Endothelial cell of umbilical vein (primary cell): Measurements from ENCODE around the gene TRPT1. TPM values are rescaled to one million over a fixed set of nuclear protein-coding genes. Genes with fewer than 3 reads are reported as not detected.

Experiments
- BruUV-seq: library from RNA; stranded (reverse); fragments of 400-500 nt; replicated peaks from 2 replicates; lab custom pipeline; 2021; lab: Mats Ljungman, UMichigan
- CTCF ChIA-PET: fragments of 300-600, 350-600 bp; sonication (Branson Sonifier 250); formaldehyde crosslinking; loops from one replicate; lab custom pipeline; 2021; ENCODE audit warnings: antibody characterized with exemption, inconsistent platforms; lab: Charles Lee
- POLR2A ChIA-PET: fragments of 300-600, 350-600 bp; sonication (Branson Sonifier 250); formaldehyde crosslinking; loops from one replicate; lab custom pipeline; 2021; ENCODE audit warnings: antibody characterized with exemption, inconsistent platforms; lab: Charles Lee
- DNase-seq: peaks from one replicate; pipeline ENCODE4 v3.0.0-alpha.2; 2011; ENCODE audit warnings: low read depth, low spot score
- FAIRE-seq: peaks from 2 replicates; lab custom pipeline; 2011; peaks lifted over from hg19 to GRCh38; lab: Jason Lieb, UNC
- H2AFZ ChIP-seq: 2 replicates; pipeline ENCODE4 v1.6.0; 2012; ENCODE audit warnings: low read depth, low read length, control low read depth, inconsistent platforms
- H3K27ac ChIP-seq: 2 replicates; pipeline ENCODE4 v1.5.1; 2011; ENCODE audit warnings: low read depth, mild to moderate bottlenecking, control low read depth, low read length, moderate library complexity; ENCODE audit not compliant: insufficient read depth
- H3K27me3 ChIP-seq, 2 experiments: 2 replicates each; pipeline versions ENCODE4 v1.6.0 to v1.6.1; 2011; ENCODE audit warnings: low read length in 2 of 2, mixed read lengths in 1 of 2; ENCODE audit not compliant: control insufficient read depth in 2 of 2, insufficient read depth in 2 of 2
- H3K36me3 ChIP-seq, 2 experiments: 2 replicates in 1 of 2; 3 replicates in 1 of 2; pipeline ENCODE4 v1.5.1; 2011; ENCODE audit warnings: low read length in 2 of 2, mild to moderate bottlenecking in 1 of 2, moderate library complexity in 1 of 2; ENCODE audit not compliant: control insufficient read depth in 2 of 2, insufficient read depth in 2 of 2; ENCODE audit errors: extremely low read depth in 1 of 2
- H3K4me1 ChIP-seq: 3 replicates; pipeline ENCODE4 v1.5.1; 2011; ENCODE audit warnings: mild to moderate bottlenecking, low read length; ENCODE audit not compliant: control insufficient read depth, insufficient read depth; ENCODE audit errors: extremely low read depth
- H3K4me2 ChIP-seq: 2 replicates; pipeline ENCODE4 v1.6.1; 2011; ENCODE audit warnings: low read length, control low read depth, mixed read lengths; ENCODE audit not compliant: insufficient read depth
- H3K4me3 ChIP-seq, 3 experiments: fragments of 200-600 bp in 1 of 3; sonication (generic), shearing (Covaris generic) in 1 of 3; replicated peaks in 1 of 3; 2 replicates each; pipeline ENCODE4 v1.5.1; 2011 to 2016; ENCODE audit warnings: control low read depth in 3 of 3, low read length in 3 of 3, mild to moderate bottlenecking in 2 of 3, inconsistent platforms in 1 of 3, low read depth in 1 of 3, moderate library complexity in 1 of 3; ENCODE audit not compliant: insufficient read depth in 1 of 3
- H3K79me2 ChIP-seq: 2 replicates; pipeline ENCODE4 v1.6.0; 2012; ENCODE audit warnings: low read length, inconsistent platforms; ENCODE audit not compliant: control insufficient read depth, insufficient read depth
- H3K9ac ChIP-seq: replicated peaks from 2 replicates; pipeline ENCODE3; 2011; ENCODE audit warnings: low read length, control low read depth; ENCODE audit not compliant: insufficient read depth; ENCODE audit errors: extremely low read depth
- H3K9me1 ChIP-seq: replicated peaks from 3 replicates; pipeline ENCODE4 v1.6.0; 2011; ENCODE audit warnings: mild to moderate bottlenecking, low read length; ENCODE audit not compliant: control insufficient read depth, insufficient read depth; ENCODE audit errors: extremely low read depth
- H3K9me3 ChIP-seq: replicated peaks from 2 replicates; pipeline ENCODE4 v1.5.1; 2012; ENCODE audit warnings: low read length, inconsistent platforms; ENCODE audit not compliant: control insufficient read depth, insufficient read depth
- H4K20me1 ChIP-seq: replicated peaks from 2 replicates; pipeline ENCODE3; 2011; ENCODE audit warnings: mild to moderate bottlenecking, low read length; ENCODE audit not compliant: control insufficient read depth, insufficient read depth; ENCODE audit errors: extremely low read depth
- EZH2 ChIP-seq: IDR thresholded peaks from 2 replicates; pipeline ENCODE4 v1.6.1; 2012; ENCODE audit warnings: borderline replicate concordance, low read depth, mild to moderate bottlenecking, moderate library complexity, low read length, inconsistent platforms; ENCODE audit not compliant: severe bottlenecking
- FOS ChIP-seq: IDR thresholded peaks from 2 replicates; pipeline ENCODE4 v1.6.1; 2011; ENCODE audit warnings: mild to moderate bottlenecking, low read length, moderate library complexity, borderline replicate concordance; ENCODE audit not compliant: insufficient read depth
- GATA2 ChIP-seq: IDR thresholded peaks from 2 replicates; pipeline ENCODE4 v1.7.0; 2011; ENCODE audit warnings: low read depth, mild to moderate bottlenecking, moderate library complexity, mixed read lengths, low read length; ENCODE audit not compliant: insufficient read length, insufficient read depth
- JUN ChIP-seq: IDR thresholded peaks from 2 replicates; pipeline ENCODE4 v1.6.1; 2011; ENCODE audit warnings: borderline replicate concordance, low read depth; ENCODE audit not compliant: insufficient read length, insufficient read depth
- MYC ChIP-seq: IDR thresholded peaks from one replicate; pipeline ENCODE4 v1.6.1; 2011; ENCODE audit warnings: mild to moderate bottlenecking, low read depth, low read length
- POLR2A ChIP-seq: IDR thresholded peaks from 2 replicates; pipeline ENCODE4 v1.6.1; 2012; ENCODE audit warnings: low read depth, mild to moderate bottlenecking, control low read depth, low read length
- POLR2AphosphoS5 ChIP-seq: IDR thresholded peaks from 2 replicates; pipeline ENCODE4 v1.6.1; 2012; ENCODE audit warnings: low read depth, mild to moderate bottlenecking, control low read depth, low read length, moderate library complexity; ENCODE audit not compliant: insufficient read depth
- dilution Hi-C: fragments of 300-500 bp; cut with MboI; formaldehyde crosslinking; loops from one replicate; pipeline ENCODE4 v1.15.0; 2019; ENCODE audit warnings: low sequenced_read_pairs; ENCODE audit not compliant: extremely low pct_ligation_motif_present
- intact Hi-C: fragments of 100-400 bp; cut with micrococcal nuclease; formaldehyde crosslinking; loops from one replicate; pipeline ENCODE4 v1.10.0; 2022
- polyA plus RNA-seq, 4 experiments: library from polyadenylated mRNA; depleted of rRNA in 3 of 4; stranded (reverse) in 3 of 4; unstranded in 1 of 4; fragments of >200 nt; gene quantifications; 2 replicates each; pipeline versions ENCODE4 v1.2.1 to v1.2.3, GENCODE V29; 2011 to 2012; ENCODE audit warnings: missing spikeins in 1 of 4
- total RNA-seq: library from RNA; stranded (reverse); gene quantifications from 2 replicates; pipeline ENCODE4 v1.2.3, GENCODE V29; 2021
- TF ChIP-seq, protein P1 (sequence below): IDR thresholded peaks from 2 replicates; pipeline ENCODE4 v1.6.1; 2011; ENCODE audit not compliant: insufficient read depth, insufficient read length
- TF ChIP-seq, protein P2 (sequence below), 2 donors: IDR thresholded peaks; 1 replicate in 1 of 2; 2 replicates in 1 of 2; pipeline ENCODE4 v1.5.1; 2011; ENCODE audit warnings: low read length in 2 of 2, mild to moderate bottlenecking in 2 of 2, moderate library complexity in 2 of 2, control low read depth in 1 of 2, inconsistent platforms in 1 of 2, low read depth in 1 of 2; ENCODE audit not compliant: insufficient read depth in 1 of 2; ENCODE audit errors: extremely low read depth in 1 of 2

Gene TRPT1
- total and polyA plus RNA-seq, 2 donors (not counting 3 experiments of a cell fraction or from before 2014, with no cell fraction given) = 26.2 to 56.6 TPM

DNA sequence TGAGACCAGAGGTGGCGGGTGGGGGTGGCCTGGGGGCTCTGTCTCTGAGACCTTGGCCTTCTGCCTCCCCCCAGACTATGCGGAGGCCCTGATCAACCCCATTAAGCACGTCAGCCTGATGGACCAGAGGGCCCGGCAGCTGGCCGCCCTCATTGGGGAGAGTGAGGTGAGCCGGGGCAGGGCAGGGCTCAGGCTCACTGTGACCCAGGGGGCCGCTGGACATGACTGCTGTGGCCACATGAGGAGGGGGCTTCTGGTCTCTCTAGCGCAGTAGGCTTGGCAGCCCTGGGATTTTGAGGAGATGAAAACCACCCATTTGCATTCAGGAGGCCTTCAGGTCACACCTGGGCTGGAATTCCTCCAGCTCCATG, 37.9 kb upstream of the TRPT1 start:
- POLR2A ChIA-PET = no interaction called here
- Histone ChIP-seq H3K9me1 (no peaks in the 10 kb centered on the region), H3K9ac (no peak overlapping the region), H3K4me2 (no peak overlapping the region), H3K27ac (peak overlapping the region; percentile 83), H3K4me1 (peaks cover 42% of the 10 kb centered on the region), H4K20me1 (no peaks in the 10 kb centered on the region), H3K36me3 (peaks cover 15 to 32% of the 10 kb centered on the region in 2 experiments), H2AFZ (no peak overlapping the region), H3K79me2 (no peaks in the 10 kb centered on the region), H3K4me3 (no peak overlapping the region), H3K9me3 (no peaks in the 10 kb centered on the region), H3K27me3 (no peaks in the 10 kb centered on the region)
- no peak for TF ChIP-seq MYC
- no peak for TF ChIP-seq POLR2AphosphoS5
- TF ChIP-seq, protein P1, sequence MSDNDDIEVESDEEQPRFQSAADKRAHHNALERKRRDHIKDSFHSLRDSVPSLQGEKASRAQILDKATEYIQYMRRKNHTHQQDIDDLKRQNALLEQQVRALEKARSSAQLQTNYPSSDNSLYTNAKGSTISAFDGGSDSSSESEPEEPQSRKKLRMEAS = no peak
- no peak for TF ChIP-seq FOS
- TF ChIP-seq, protein P2, sequence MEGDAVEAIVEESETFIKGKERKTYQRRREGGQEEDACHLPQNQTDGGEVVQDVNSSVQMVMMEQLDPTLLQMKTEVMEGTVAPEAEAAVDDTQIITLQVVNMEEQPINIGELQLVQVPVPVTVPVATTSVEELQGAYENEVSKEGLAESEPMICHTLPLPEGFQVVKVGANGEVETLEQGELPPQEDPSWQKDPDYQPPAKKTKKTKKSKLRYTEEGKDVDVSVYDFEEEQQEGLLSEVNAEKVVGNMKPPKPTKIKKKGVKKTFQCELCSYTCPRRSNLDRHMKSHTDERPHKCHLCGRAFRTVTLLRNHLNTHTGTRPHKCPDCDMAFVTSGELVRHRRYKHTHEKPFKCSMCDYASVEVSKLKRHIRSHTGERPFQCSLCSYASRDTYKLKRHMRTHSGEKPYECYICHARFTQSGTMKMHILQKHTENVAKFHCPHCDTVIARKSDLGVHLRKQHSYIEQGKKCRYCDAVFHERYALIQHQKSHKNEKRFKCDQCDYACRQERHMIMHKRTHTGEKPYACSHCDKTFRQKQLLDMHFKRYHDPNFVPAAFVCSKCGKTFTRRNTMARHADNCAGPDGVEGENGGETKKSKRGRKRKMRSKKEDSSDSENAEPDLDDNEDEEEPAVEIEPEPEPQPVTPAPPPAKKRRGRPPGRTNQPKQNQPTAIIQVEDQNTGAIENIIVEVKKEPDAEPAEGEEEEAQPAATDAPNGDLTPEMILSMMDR (IDR thresholded peaks at IDR 0.05; ENCODE audit: extremely low read depth in 1 of 2, insufficient read depth in 1 of 2, low read depth in 1 of 2, low read length in 2 of 2) = no peak
- no peak for TF ChIP-seq EZH2
- TF ChIP-seq GATA2 = no peak
- no peak for TF ChIP-seq POLR2A
- TF ChIP-seq JUN = no peak
- intact Hi-C loops (loop anchor here (1.0 kb wide), 1 partner anchor 13 kb away; the partner anchor contains the start of gene PLCB3), dilution Hi-C loops (no loop called here)
- BruUV-seq = no TSS peak
- no peak for FAIRE-seq
- DNase-seq = no peak
- CTCF ChIA-PET = interaction anchor here (0.9 to 2.7 kb wide), 5 partner anchors 13 to 91 kb away, joined by 3 to 24 read pairs (median 5); partner anchors contain the start of genes CATSPERZ and PLCB3
